Measurements from ENCODE around the gene ABCD4.
"Not testable (repeated sequence)": the region's sequence is repeated elsewhere in the genome, so short reads cannot be mapped to it uniquely, and the experiment has no call there.

Gene ABCD4

DNA sequence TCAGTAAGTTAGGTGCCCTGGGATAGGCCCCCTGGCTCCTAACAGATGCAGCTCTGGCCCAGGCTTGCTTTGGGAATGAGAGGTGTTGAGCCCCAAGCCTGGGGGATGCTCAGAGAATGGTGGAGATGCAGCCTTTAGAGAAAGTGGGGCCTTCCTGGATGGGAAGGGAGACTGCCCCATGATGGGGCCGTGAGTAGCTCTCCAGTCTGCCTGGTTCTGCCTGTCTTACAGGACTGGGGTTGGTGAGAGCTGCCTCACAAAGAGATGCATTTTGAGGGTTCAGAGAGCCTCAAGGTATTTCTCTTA lies 45.0 kb upstream of the ABCD4 start:
- H3K4me1 ChIP-seq (ENCODE audit: insufficient read depth, insufficient read length), result no peaks in the 10 kb centered on the region
- peak overlapping the region; percentile 91 for H3K9ac ChIP-seq (ENCODE audit: insufficient read length, low read depth)
- no peaks in the 10 kb centered on the region for H3K9me3 ChIP-seq (ENCODE audit: insufficient read depth, low read length)
- no peak for TF ChIP-seq ZNF274 (IDR thresholded peaks at IDR 0.05; ENCODE audit: low read depth, low read length)
- TF ChIP-seq YY1 (IDR thresholded peaks at IDR 0.05; ENCODE audit: insufficient read depth, insufficient read length), result no peak
- no peak for TF ChIP-seq SUZ12 (IDR thresholded peaks at IDR 0.05; ENCODE audit: extremely low read depth, insufficient read depth, insufficient read length)
- peaks cover 18% of the 10 kb centered on the region for H3K36me3 ChIP-seq (ENCODE audit: insufficient read depth, insufficient read length, low read length)
- peak overlapping the region; percentile 76 for H3K4me3 ChIP-seq (ENCODE audit: insufficient read length, low read depth)
- no peak for DNase-seq (ENCODE audit: low read depth, low spot score)
- H3K27me3 ChIP-seq (ENCODE audit: insufficient read depth, insufficient read length), result no peaks in the 10 kb centered on the region

DNA sequence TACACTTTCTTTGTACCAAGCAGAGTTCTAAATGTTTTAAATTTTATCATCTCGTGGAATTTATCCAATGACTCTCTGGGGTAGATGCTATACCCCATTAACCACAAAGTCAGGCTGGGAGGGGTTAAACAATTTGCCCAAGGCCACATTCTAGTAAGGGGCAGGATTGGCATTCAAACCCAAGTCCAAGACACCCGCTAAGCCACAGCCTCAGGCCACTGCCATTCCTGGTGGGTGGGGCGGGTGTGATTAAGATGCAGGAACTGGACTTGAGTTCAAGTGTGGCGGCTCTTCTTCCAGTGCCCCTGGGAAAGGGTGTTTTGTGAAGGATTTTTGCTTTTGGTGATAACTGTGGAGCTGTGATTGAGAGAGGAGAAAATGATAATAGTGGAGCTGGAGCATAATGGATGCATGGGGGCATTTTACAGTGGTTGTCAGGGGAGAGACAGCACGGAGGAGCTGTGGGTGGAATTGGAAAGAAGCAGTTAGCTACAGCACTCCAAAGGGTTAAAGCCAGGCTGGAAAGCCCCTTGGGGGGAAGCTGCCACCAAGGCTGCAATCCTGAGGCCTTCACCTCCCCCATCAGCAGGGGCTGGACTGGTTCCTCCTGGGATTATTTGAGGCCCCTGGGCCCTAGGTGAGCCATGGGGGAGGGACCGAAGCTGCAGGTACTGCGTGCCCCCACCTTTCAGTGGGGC lies 44.5 kb upstream of the ABCD4 start:
- Histone ChIP-seq H3K4me1 (ENCODE audit: insufficient read depth, insufficient read length) (no peaks in the 10 kb centered on the region), H3K9ac (ENCODE audit: insufficient read length, low read depth) (peak overlapping the region; percentile 91), H3K4me3 (ENCODE audit: insufficient read length, low read depth) (peak overlapping the region; percentile 76), H3K9me3 (ENCODE audit: insufficient read depth, low read length) (no peaks in the 10 kb centered on the region), H3K36me3 (ENCODE audit: insufficient read depth, insufficient read length, low read length) (peaks cover 15% of the 10 kb centered on the region), H3K27me3 (ENCODE audit: insufficient read depth, insufficient read length) (no peaks in the 10 kb centered on the region)
- no peak for DNase-seq (ENCODE audit: low read depth, low spot score)
- TF ChIP-seq ZNF274 (IDR thresholded peaks at IDR 0.05; ENCODE audit: low read depth, low read length) (no peak), SUZ12 (IDR thresholded peaks at IDR 0.05; ENCODE audit: extremely low read depth, insufficient read depth, insufficient read length) (no peak), YY1 (IDR thresholded peaks at IDR 0.05; ENCODE audit: insufficient read depth, insufficient read length) (no peak)

DNA sequence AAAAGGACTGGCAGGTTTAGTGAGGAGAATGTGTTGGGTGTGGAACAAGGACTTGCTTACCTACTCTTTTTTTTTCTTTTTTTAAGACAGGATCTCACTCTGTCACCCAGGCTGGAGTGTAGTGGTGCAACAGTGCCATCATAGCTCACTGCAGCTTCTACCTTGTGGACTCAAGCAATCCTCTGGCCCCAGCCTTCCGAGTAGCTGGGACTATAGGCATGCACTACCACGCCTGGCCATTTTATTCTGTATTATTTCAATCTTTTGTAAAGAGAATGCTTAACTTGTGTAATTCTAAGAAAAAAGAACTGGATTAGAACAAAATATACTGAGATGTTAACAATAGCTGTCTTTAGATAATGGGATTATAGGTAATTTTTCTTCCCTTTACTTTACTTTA lies 43.6 kb upstream of the ABCD4 start:
- DNase-seq (ENCODE audit: low read depth, low spot score), result no peak
- Histone ChIP-seq H3K4me3 (ENCODE audit: insufficient read length, low read depth) (no peak overlapping the region), H3K9ac (ENCODE audit: insufficient read length, low read depth) (peak overlapping the region; percentile 17), H3K9me3 (ENCODE audit: insufficient read depth, low read length) (no peaks in the 10 kb centered on the region), H3K27me3 (ENCODE audit: insufficient read depth, insufficient read length) (no peaks in the 10 kb centered on the region), H3K4me1 (ENCODE audit: insufficient read depth, insufficient read length) (no peaks in the 10 kb centered on the region), H3K36me3 (ENCODE audit: insufficient read depth, insufficient read length, low read length) (peaks cover 15% of the 10 kb centered on the region)
- no peak for TF ChIP-seq SUZ12 (IDR thresholded peaks at IDR 0.05; ENCODE audit: extremely low read depth, insufficient read depth, insufficient read length)
- no peak for TF ChIP-seq ZNF274 (IDR thresholded peaks at IDR 0.05; ENCODE audit: low read depth, low read length)
- TF ChIP-seq YY1 (IDR thresholded peaks at IDR 0.05; ENCODE audit: insufficient read depth, insufficient read length), result no peak

DNA sequence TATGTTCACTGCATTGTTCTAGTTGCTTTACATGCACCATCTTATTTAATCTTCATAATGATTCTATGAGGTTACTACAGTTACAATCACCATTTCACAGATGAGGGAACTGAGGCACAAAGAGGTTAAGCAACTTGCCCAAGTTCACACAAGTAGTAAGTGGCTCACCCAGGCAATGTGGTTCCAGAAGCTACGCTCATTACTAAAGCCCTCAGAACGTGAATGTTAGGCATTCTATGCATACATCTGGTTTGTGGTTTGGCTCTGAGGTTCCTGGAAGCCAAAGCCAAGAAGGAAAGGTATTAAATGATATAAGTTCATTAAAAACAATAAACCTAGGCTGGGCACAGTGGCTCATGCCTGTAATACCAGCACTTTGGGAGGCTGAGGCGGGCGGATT lies 31.2 kb upstream of the ABCD4 start:
- H3K4me1 ChIP-seq (ENCODE audit: insufficient read depth, insufficient read length), result no peaks in the 10 kb centered on the region
- TF ChIP-seq YY1 (IDR thresholded peaks at IDR 0.05; ENCODE audit: insufficient read depth, insufficient read length), result no peak
- no peak for TF ChIP-seq ZNF274 (IDR thresholded peaks at IDR 0.05; ENCODE audit: low read depth, low read length)
- no peak for TF ChIP-seq SUZ12 (IDR thresholded peaks at IDR 0.05; ENCODE audit: extremely low read depth, insufficient read depth, insufficient read length)
- H3K36me3 ChIP-seq (ENCODE audit: insufficient read depth, insufficient read length, low read length), result no peaks in the 10 kb centered on the region
- H3K9me3 ChIP-seq (ENCODE audit: insufficient read depth, low read length), result no peaks in the 10 kb centered on the region
- H3K4me3 ChIP-seq (ENCODE audit: insufficient read length, low read depth), result no peak overlapping the region
- no peaks in the 10 kb centered on the region for H3K27me3 ChIP-seq (ENCODE audit: insufficient read depth, insufficient read length)
- H3K9ac ChIP-seq (ENCODE audit: insufficient read length, low read depth), result no peak overlapping the region
- DNase-seq (ENCODE audit: low read depth, low spot score), result no peak

DNA sequence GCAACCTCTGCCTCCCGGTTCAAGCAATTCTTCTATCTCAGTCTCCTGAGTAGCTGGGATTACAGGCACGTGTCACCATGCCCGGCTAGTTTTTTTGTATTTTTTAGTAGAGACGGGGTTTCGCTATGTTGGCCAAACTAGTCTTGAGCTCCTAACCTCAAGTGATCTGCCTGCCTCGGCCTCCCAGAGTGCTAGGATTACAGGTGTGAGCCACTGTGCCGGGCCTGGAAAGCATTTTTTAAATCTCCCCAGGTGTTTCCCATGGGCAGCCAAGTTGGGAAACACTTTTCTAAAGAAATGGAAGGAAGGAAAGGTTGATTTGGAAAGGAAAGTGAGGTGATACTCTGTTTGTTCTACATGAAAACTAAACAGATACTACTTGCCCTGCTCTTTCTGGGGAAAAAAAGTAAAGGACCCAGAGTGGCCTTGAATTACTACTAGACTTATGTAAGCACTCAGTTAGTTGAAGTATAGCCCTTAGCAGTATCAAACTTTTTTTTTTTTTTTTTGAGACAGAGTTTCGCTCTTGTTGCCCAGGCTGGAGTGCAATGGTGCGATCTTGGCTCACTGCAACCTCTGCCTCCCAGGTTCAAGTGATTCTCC lies 27.3 kb upstream of the ABCD4 start:
- DNase-seq (ENCODE audit: low read depth, low spot score); H3K4me1 ChIP-seq (ENCODE audit: insufficient read depth, insufficient read length); H3K4me3 ChIP-seq (ENCODE audit: insufficient read length, low read depth); H3K9me3 ChIP-seq (ENCODE audit: insufficient read depth, low read length); H3K27me3 ChIP-seq (ENCODE audit: insufficient read depth, insufficient read length); H3K9ac ChIP-seq (ENCODE audit: insufficient read length, low read depth); H3K36me3 ChIP-seq (ENCODE audit: insufficient read depth, insufficient read length, low read length): not testable (repeated sequence)

DNA sequence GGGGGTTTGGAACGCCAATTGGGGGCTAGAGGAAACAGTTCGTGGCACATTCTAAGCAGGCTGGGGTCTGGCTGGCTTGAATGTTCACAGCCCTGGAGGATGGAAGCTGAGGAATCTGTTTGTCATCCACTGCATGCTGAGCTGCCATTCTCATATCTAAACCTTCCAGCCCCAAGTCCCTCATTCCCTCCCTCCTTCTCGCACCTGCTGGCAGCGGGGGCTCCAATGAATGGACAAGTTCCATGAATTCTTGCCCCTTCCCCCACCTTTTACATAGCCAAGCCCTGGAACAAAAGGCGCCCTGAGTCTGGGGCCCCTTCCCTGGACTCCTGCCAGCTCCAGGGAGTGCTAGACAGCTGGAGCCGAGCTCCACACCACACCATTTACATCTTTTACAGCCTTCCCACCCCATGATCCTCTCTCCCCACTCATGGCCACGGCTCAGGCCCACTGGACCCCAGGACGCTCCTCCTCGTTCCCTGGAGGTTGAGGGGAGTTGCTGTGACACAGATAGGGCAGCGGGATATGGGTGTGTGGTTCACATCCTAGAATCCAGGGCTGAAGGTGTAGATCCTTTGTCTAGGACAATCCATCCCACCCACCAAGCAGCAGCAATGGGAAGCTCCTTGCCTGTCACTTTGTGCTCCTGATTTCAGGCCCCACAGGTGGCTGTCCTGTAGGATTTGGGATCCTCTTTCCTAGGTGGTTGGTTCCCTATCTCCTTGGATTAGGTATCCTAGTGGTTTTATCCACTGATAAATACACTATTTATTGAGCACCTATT lies 23.8 kb upstream of the ABCD4 start:
- Histone ChIP-seq H3K4me1 (ENCODE audit: insufficient read depth, insufficient read length) (peaks cover 7% of the 10 kb centered on the region), H3K4me3 (ENCODE audit: insufficient read length, low read depth) (no peak overlapping the region), H3K9ac (ENCODE audit: insufficient read length, low read depth) (peak overlapping the region; percentile 74), H3K9me3 (ENCODE audit: insufficient read depth, low read length) (no peaks in the 10 kb centered on the region), H3K27me3 (ENCODE audit: insufficient read depth, insufficient read length) (no peaks in the 10 kb centered on the region), H3K36me3 (ENCODE audit: insufficient read depth, insufficient read length, low read length) (no peaks in the 10 kb centered on the region)
- no peak for TF ChIP-seq ZNF274 (IDR thresholded peaks at IDR 0.05; ENCODE audit: low read depth, low read length)
- TF ChIP-seq SUZ12 (IDR thresholded peaks at IDR 0.05; ENCODE audit: extremely low read depth, insufficient read depth, insufficient read length), result no peak
- TF ChIP-seq YY1 (IDR thresholded peaks at IDR 0.05; ENCODE audit: insufficient read depth, insufficient read length), result no peak
- peak; percentile 94 for DNase-seq (ENCODE audit: low read depth, low spot score)

DNA sequence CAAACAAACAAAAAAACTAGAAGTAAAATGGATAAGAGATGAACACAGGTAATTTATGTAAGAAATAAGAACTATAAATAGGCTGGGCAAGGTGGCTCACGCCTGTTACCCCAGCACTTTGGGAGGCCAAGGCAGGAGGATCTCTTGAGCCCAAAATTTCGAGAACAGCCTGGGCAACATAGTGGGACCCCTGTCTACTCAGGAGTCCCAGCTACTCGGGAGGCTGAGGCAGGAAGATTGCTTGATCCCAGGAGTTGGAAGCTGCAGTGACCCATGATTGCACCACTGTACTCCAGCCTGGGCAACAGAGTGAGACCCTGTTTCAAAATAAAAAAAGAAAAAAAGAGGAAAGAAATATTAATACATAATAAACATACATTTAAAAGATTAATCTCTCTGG lies 22.7 kb upstream of the ABCD4 start:
- Histone ChIP-seq H3K4me1 (ENCODE audit: insufficient read depth, insufficient read length) (peaks cover 7% of the 10 kb centered on the region), H3K27me3 (ENCODE audit: insufficient read depth, insufficient read length) (no peaks in the 10 kb centered on the region), H3K9me3 (ENCODE audit: insufficient read depth, low read length) (no peaks in the 10 kb centered on the region), H3K4me3 (ENCODE audit: insufficient read length, low read depth) (no peak overlapping the region), H3K9ac (ENCODE audit: insufficient read length, low read depth) (no peak overlapping the region), H3K36me3 (ENCODE audit: insufficient read depth, insufficient read length, low read length) (no peaks in the 10 kb centered on the region)
- DNase-seq (ENCODE audit: low read depth, low spot score), result no peak
- TF ChIP-seq SUZ12 (IDR thresholded peaks at IDR 0.05; ENCODE audit: extremely low read depth, insufficient read depth, insufficient read length), result no peak
- TF ChIP-seq ZNF274 (IDR thresholded peaks at IDR 0.05; ENCODE audit: low read depth, low read length), result no peak

Measured in NT2/D1 (cell line).